Bronchial epithelial cell (primary cell): ENCODE data around the gene AP3S2. TPM values are rescaled to one million over a fixed set of nuclear protein-coding genes. Genes with fewer than 3 reads are reported as not detected.

ENCODE experiments used
- DNase-seq: peaks from one replicate; pipeline ENCODE4 v3.0.0-alpha.2; 2010; ENCODE audit warnings: low read depth
- FAIRE-seq: peaks from 2 replicates; lab custom pipeline; 2011; peaks lifted over from hg19 to GRCh38; lab: Jason Lieb, UNC
- H3K27me3 ChIP-seq: 2 replicates; pipeline ENCODE4 v1.5.1; 2011; ENCODE audit warnings: low read length; ENCODE audit not compliant: control insufficient read depth, insufficient read depth
- H3K36me3 ChIP-seq: 2 replicates; pipeline ENCODE4 v1.5.1; 2011; ENCODE audit warnings: low read length; ENCODE audit not compliant: control insufficient read depth, insufficient read depth
- H3K4me3 ChIP-seq: 2 replicates; pipeline ENCODE4 v1.5.1; 2011; ENCODE audit warnings: mild to moderate bottlenecking, low read depth, low read length, control low read depth
- total RNA-seq: library from RNA; depleted of rRNA; stranded (reverse); fragments of >200 nt; gene quantifications from 2 replicates; pipeline ENCODE4 v1.2.1, GENCODE V29; 2014
- TF ChIP-seq, protein P1 (sequence below): IDR thresholded peaks from 2 replicates; pipeline ENCODE4 v1.5.1; 2011; ENCODE audit warnings: mild to moderate bottlenecking, moderate library complexity, low read length, control low read depth, inconsistent platforms; ENCODE audit not compliant: insufficient read depth, severe bottlenecking

Gene AP3S2
- total RNA-seq, 1 donor from 2014 or later: 51.3 TPM

- no peak for DNase-seq
- Histone ChIP-seq H3K27me3 (no peaks in the 10 kb centered on the region), H3K36me3 (no peaks in the 10 kb centered on the region), H3K4me3 (no peak overlapping the region)
- TF ChIP-seq, protein P1, sequence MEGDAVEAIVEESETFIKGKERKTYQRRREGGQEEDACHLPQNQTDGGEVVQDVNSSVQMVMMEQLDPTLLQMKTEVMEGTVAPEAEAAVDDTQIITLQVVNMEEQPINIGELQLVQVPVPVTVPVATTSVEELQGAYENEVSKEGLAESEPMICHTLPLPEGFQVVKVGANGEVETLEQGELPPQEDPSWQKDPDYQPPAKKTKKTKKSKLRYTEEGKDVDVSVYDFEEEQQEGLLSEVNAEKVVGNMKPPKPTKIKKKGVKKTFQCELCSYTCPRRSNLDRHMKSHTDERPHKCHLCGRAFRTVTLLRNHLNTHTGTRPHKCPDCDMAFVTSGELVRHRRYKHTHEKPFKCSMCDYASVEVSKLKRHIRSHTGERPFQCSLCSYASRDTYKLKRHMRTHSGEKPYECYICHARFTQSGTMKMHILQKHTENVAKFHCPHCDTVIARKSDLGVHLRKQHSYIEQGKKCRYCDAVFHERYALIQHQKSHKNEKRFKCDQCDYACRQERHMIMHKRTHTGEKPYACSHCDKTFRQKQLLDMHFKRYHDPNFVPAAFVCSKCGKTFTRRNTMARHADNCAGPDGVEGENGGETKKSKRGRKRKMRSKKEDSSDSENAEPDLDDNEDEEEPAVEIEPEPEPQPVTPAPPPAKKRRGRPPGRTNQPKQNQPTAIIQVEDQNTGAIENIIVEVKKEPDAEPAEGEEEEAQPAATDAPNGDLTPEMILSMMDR: no peak
- FAIRE-seq: no peak
Measured at GRCh38 chr15:89822611-89822950, 71.2 kb downstream of the AP3S2 start.

- TF ChIP-seq, protein P1: no peak
- no peak for FAIRE-seq
Measured at GRCh38 chr15:89822026-89822425, 71.8 kb downstream of the AP3S2 start.

DNA sequence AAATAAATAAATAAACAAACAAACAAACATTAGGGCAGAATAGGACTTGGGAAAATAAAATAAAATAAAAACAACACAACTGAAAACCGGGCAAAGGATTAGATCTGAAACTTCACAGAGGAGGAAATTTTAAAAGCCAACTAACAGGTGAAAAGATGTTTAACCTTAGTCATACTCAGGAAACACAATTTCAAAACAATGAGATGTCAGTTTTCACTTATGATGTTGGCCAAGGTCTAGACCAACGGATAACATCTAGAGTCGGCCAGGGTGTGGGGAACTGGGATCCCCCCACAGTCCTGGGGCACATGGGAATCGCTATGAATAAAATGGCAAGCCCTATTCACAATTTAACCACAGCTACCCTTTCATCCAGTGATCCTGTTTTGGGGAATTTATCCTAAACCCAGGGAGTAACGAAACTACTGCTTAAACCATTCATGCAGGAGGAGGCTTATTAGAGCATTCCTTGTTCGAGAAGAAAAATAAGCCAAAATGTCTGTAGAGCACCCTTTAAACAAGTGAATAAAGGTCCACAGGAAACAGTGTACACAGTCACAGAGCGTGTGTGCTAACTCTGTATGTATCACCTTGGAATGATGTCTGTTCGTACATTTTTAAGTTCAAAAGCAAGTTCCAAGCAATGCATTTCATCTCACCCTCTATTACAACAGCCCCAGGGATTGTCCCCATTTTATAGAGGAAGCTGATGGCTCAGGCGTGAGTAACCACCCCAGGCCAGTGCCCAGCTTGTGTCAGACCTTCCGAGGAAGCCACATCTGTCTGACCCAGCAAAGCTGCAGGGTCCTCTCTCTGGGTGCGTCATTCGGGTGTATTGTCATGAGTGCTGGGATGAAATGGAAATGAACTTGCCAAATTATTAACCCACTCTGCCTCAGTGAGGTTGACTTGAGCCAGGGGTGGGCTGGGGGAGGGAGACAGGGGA lies 72.9 kb downstream of the AP3S2 start:
- H3K4me3 ChIP-seq: no peak overlapping the region
- FAIRE-seq: no peak

More at GRCh38 chr15:89822026-89822425, 71.8 kb downstream of the AP3S2 start:
- no peak for DNase-seq
- Histone ChIP-seq H3K27me3 (no peaks in the 10 kb centered on the region), H3K4me3 (no peak overlapping the region), H3K36me3 (no peaks in the 10 kb centered on the region)

GRCh38 chr15:89818287-89818686 lies 75.5 kb downstream of the AP3S2 start:
- peaks cover 14% of the 10 kb centered on the region for H3K27me3 ChIP-seq
- H3K4me3 ChIP-seq: no peak overlapping the region
- TF ChIP-seq, protein P1: no peak
- H3K36me3 ChIP-seq: no peaks in the 10 kb centered on the region
- DNase-seq (no peak), FAIRE-seq (no peak)

More for the DNA sequence above, 72.9 kb downstream of the AP3S2 start:
- DNase-seq: peak; percentile 46
- Histone ChIP-seq H3K36me3 (no peaks in the 10 kb centered on the region), H3K27me3 (no peaks in the 10 kb centered on the region)
- TF ChIP-seq, protein P1: no peak

DNA sequence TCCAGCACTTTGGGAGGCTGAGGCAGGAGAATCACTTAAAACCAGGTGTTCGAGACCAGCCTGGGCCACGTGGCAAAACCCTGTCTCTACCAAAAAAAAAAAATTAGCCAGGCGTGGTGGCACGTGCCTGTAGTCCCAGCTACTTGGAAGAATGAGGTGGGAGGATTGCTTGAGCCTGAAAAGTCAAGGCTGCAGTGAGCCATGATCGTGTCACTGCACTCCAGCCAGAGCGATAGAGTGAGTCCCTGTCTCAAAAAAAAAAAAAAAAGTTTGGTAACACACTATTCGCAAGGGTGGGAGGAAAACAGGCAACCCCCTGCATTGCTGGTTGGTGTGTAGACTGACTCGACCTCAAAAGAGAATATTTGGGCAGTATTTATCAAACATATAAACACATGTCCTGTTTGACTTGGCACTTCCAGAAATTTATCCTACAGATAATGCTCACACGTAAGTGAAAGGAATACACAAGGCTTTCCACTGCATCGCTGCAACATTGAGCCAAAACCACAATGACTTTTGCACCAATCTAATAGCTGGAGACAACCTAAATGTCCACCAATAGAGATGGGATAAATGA lies 76.0 kb downstream of the AP3S2 start:
- TF ChIP-seq, protein P1: no peak
- Histone ChIP-seq H3K27me3 (peaks cover 14% of the 10 kb centered on the region), H3K4me3 (no peak overlapping the region), H3K36me3 (no peaks in the 10 kb centered on the region)
- DNase-seq: no peak
- FAIRE-seq: no peak
